ENCODE measurements around the gene WDR70. TPM values are rescaled to one million over a fixed set of nuclear protein-coding genes. Genes with fewer than 3 reads are reported as not detected.

WDR70 gene
- total and polyA plus RNA-seq, 2 of the 8 experiments (the other 6 are each of a cell fraction or from before 2014, with no cell fraction given), result 10.6 to 37.4 TPM

- Histone ChIP-seq H3K56ac (replicated peaks; ENCODE audit: insufficient read length, low read depth, low read length) (no peak overlapping the region), H3K18ac (ENCODE audit: extremely low read depth, low read length) (no peak overlapping the region), H2BK12ac (ENCODE audit: low read depth, low read length) (no peak overlapping the region), H3K14ac (ENCODE audit: insufficient read length) (no peak overlapping the region), H3K4me1 (replicated peaks in 1 of 4; ENCODE audit: control insufficient read depth in 3 of 4, insufficient read depth in 4 of 4, low read length in 3 of 4) (no peaks in the 10 kb centered on the region), H3K9ac (replicated peaks in 1 of 4; ENCODE audit: extremely low read depth in 1 of 4, low read depth in 3 of 4, low read length in 3 of 4) (no peak overlapping the region), H3K27ac (ENCODE audit: low read depth, low read length) (no peak overlapping the region), H2AFZ (ENCODE audit: low read length) (no peak overlapping the region), H3K79me1 (ENCODE audit: low read depth, low read length) (no peaks in the 10 kb centered on the region), H3K23ac (ENCODE audit: insufficient read length) (no peak overlapping the region), H3K9me3 (ENCODE audit: insufficient read depth in 2 of 2, low read depth in 1 of 2, low read length in 1 of 2) (no peaks in the 10 kb centered on the region; a peak in 1 of 4 replicates), H2BK20ac (ENCODE audit: low read length) (no peak overlapping the region), H2BK5ac (ENCODE audit: low read depth, low read length) (no peak overlapping the region), H2AK5ac (ENCODE audit: low read depth, low read length) (no peak overlapping the region), H4K8ac (ENCODE audit: extremely low read depth, insufficient read depth, low read length) (no peak overlapping the region), H3K79me2 (ENCODE audit: control insufficient read depth in 1 of 2, insufficient read depth in 2 of 2, low read length in 2 of 2) (no peaks in the 10 kb centered on the region), H3K23me2 (ENCODE audit: low read depth, low read length) (no peaks in the 10 kb centered on the region), H3K27me3 (replicated peaks in 1 of 4; ENCODE audit: control insufficient read depth in 3 of 4, extremely low read depth in 1 of 4, insufficient read depth in 3 of 4, low read length in 3 of 4) (no peaks in the 10 kb centered on the region), H3K4me3 (ENCODE audit: extremely low read depth in 1 of 4, insufficient read depth in 2 of 4, low read depth in 3 of 4, low read length in 4 of 4) (no peak overlapping the region), H2BK15ac (ENCODE audit: low read length) (no peak overlapping the region), H3K4me2 (ENCODE audit: insufficient read depth in 1 of 2, low read depth in 2 of 2, low read length in 2 of 2) (no peak overlapping the region), H3K4ac (replicated peaks; ENCODE audit: insufficient read length, low read depth, low read length) (no peak overlapping the region), H4K91ac (replicated peaks; ENCODE audit: insufficient read length, low read length) (no peak overlapping the region), H4K5ac (ENCODE audit: insufficient read length, low read depth, low read length) (no peak overlapping the region), H4K20me1 (replicated peaks in 1 of 2; ENCODE audit: control insufficient read depth in 1 of 2, insufficient read depth in 2 of 2, low read length in 2 of 2) (no peaks in the 10 kb centered on the region), H2BK120ac (replicated peaks; ENCODE audit: low read depth, low read length) (no peak overlapping the region), H3K36me3 (ENCODE audit: control insufficient read depth in 2 of 4, insufficient read depth in 4 of 4, low read length in 3 of 4) (no peaks in the 10 kb centered on the region)
- FAIRE-seq (no peak), DNase-seq (ENCODE audit: low read depth in 1 of 2, low spot score in 2 of 2) (no peak)
- ChIA-PET CTCF (ENCODE audit: partially characterized antibody) (interaction anchor here (1.0 to 1.2 kb wide), 2 partner anchors 14 to 16 kb away, joined by 3 to 6 read pairs; no protein-coding TSS in a partner anchor), POLR2A (ENCODE audit: partially characterized antibody) (interaction anchor here (0.8 kb wide), 1 partner anchor 10 kb away, joined by 3 read pairs; no protein-coding TSS in a partner anchor)
- no peak for TF ChIP-seq CTBP2 (IDR thresholded peaks at IDR 0.05; ENCODE audit: borderline replicate concordance, insufficient read depth, insufficient read length, low read length)
- no peak for TF ChIP-seq MAX (IDR thresholded peaks at IDR 0.05)
- no peak for TF ChIP-seq YY1 (IDR thresholded peaks at IDR 0.05; ENCODE audit: low read depth, low read length)
These were observed 189.8 kb downstream of the WDR70 start for GRCh38 chr5:37568893-37569292.
